Naive thymus-derived CD8-positive, alpha-beta T cell (primary cell): ENCODE data around the gene CXCL5. TPM values are rescaled to one million over a fixed set of nuclear protein-coding genes. Genes with fewer than 3 reads are reported as not detected.
"Not testable (repeated sequence)": the region's sequence is repeated elsewhere in the genome, so short reads cannot be mapped to it uniquely, and the experiment has no call there.

Source experiments
- ATAC-seq, 2 donors: fragments of 150-1000 bp; cut with Tn5 transposase in 1 of 2; sonication (Bioruptor Pico), chemical (Tn5 transposase) in 1 of 2; 1 replicate in 1 of 2; 2 replicates in 1 of 2; pipeline ENCODE4 v1.10.0; 2021; ENCODE audit warnings: mild to moderate bottlenecking in 2 of 2, moderate library complexity in 2 of 2
- POLR2A ChIA-PET: fragments of 350-600 bp; sonication (Branson Sonifier 250); formaldehyde crosslinking; loops from one replicate; lab custom pipeline; 2021; ENCODE audit warnings: antibody characterized with exemption; lab: Charles Lee
- DNase-seq, 10 donors: peaks; one replicate each; pipeline versions ENCODE4 v3.0.0 to v3.0.0-alpha.2; 2020 to 2022
- H3K27ac Mint-ChIP-seq, 10 donors: one replicate each; pipeline ENCODE4 v1.8.0; 2020 to 2022; ENCODE audit warnings: mild to moderate bottlenecking in 10 of 10, mixed read lengths in 10 of 10, moderate library complexity in 4 of 10, inconsistent platforms in 1 of 10
- H3K27me3 Mint-ChIP-seq, 5 donors: one replicate each; pipeline ENCODE4 v1.8.0; 2021 to 2022; ENCODE audit warnings: mixed read lengths in 5 of 5
- H3K36me3 Mint-ChIP-seq, 3 donors: one replicate each; pipeline ENCODE4 v1.8.0; 2020 to 2022; ENCODE audit warnings: mixed read lengths in 3 of 3, mild to moderate bottlenecking in 2 of 3, inconsistent platforms in 1 of 3
- H3K4me1 Mint-ChIP-seq, 4 donors: one replicate each; pipeline ENCODE4 v1.8.0; 2021 to 2022; ENCODE audit warnings: mixed read lengths in 4 of 4
- H3K4me3 Mint-ChIP-seq, 10 donors: one replicate each; pipeline ENCODE4 v1.8.0; 2020 to 2022; ENCODE audit warnings: mild to moderate bottlenecking in 10 of 10, mixed read lengths in 10 of 10, moderate library complexity in 6 of 10, inconsistent platforms in 1 of 10
- H3K9me3 Mint-ChIP-seq, 9 donors: one replicate each; pipeline ENCODE4 v1.8.0; 2020 to 2022; ENCODE audit warnings: mixed read lengths in 9 of 9, mild to moderate bottlenecking in 3 of 9, inconsistent platforms in 1 of 9, moderate library complexity in 1 of 9
- polyA plus RNA-seq, 3 donors: library from polyadenylated mRNA; unstranded; fragments of 300-500 nt; fragmentation: Illumina TruSeq; gene quantifications; one replicate each; pipeline ENCODE4 v1.2.3, GENCODE V29; 2021
- total RNA-seq, 8 experiments: library from RNA in 2 of 8; stranded (reverse) in 2 of 8; gene quantifications; one replicate each; pipeline ENCODE4 v1.2.3 and lab custom pipeline; 2021 to 2026

CXCL5 gene
- total and polyA plus RNA-seq, 5 experiments from 2014 or later = not detected

GRCh38 chr4:73959041-73959440, 39.4 kb downstream of the CXCL5 start:
- Mint-ChIP-seq H3K9me3 (peaks cover 14 to 73% (median 36%) of the 10 kb centered on the region in 9 donors), H3K36me3 (peaks cover 0 to 22% (median 0%) of the 10 kb centered on the region in 3 donors)
- H3K4me3 Mint-ChIP-seq, ATAC-seq, H3K27ac Mint-ChIP-seq, H3K27me3 Mint-ChIP-seq, DNase-seq, H3K4me1 Mint-ChIP-seq, POLR2A ChIA-PET: not testable (repeated sequence)

DNA sequence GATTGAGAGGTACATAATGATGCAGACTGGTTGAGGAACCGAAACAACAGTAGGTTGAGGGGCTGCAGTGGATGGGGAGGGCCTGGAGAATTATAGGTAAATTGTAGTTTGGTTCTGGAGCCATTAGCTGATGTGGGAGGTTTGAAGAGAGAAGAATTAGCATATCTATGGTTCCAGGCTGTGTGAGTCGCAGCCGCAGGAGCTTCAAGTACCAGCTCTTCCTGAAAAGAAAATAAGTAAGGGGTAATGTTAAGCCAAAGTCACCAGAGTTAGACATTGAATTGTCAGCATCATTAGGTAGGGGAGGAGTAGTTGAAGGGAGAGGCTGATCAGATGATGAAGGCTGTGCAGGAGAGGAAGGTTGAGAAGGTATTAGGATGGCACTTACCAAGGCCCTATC, 46.1 kb downstream of the CXCL5 start:
- no peak for ATAC-seq
- H3K27ac Mint-ChIP-seq = no peak overlapping the region
- no peak for DNase-seq
- POLR2A ChIA-PET = no interaction called here
- H3K36me3 Mint-ChIP-seq = no peaks in the 10 kb centered on the region
- H3K4me1 Mint-ChIP-seq = no peaks in the 10 kb centered on the region
- H3K9me3 Mint-ChIP-seq = peaks cover 0 to 32% (median 13%) of the 10 kb centered on the region in 9 donors
- H3K4me3 Mint-ChIP-seq = no peak overlapping the region
- H3K27me3 Mint-ChIP-seq = peaks cover 0 to 11% (median 2%) of the 10 kb centered on the region in 5 donors

GRCh38 chr4:73950376-73950920, 48.0 kb downstream of the CXCL5 start:
- Mint-ChIP-seq H3K9me3 (peaks cover 0 to 20% (median 10%) of the 10 kb centered on the region in 9 donors), H3K27me3 (peaks cover 5 to 19% (median 13%) of the 10 kb centered on the region in 5 donors)
- H3K4me1 Mint-ChIP-seq, H3K4me3 Mint-ChIP-seq, POLR2A ChIA-PET, ATAC-seq, H3K27ac Mint-ChIP-seq, H3K36me3 Mint-ChIP-seq, DNase-seq: not testable (repeated sequence)

GRCh38 chr4:73948990-73949706, 49.3 kb downstream of the CXCL5 start:
- no peaks in the 10 kb centered on the region for H3K4me1 Mint-ChIP-seq
- H3K9me3 Mint-ChIP-seq = peaks cover 0 to 7% (median 2%) of the 10 kb centered on the region in 9 donors
- no peak overlapping the region for H3K27ac Mint-ChIP-seq
- POLR2A ChIA-PET = no interaction called here
- peaks cover 16 to 31% (median 25%) of the 10 kb centered on the region in 5 donors for H3K27me3 Mint-ChIP-seq
- no peak overlapping the region for H3K4me3 Mint-ChIP-seq
- peaks cover 0 to 3% (median 0%) of the 10 kb centered on the region in 3 donors for H3K36me3 Mint-ChIP-seq
- ATAC-seq (no peak), DNase-seq (no peak)

- H3K4me3 Mint-ChIP-seq = no peak overlapping the region
- no peaks in the 10 kb centered on the region for H3K4me1 Mint-ChIP-seq
- POLR2A ChIA-PET = no interaction called here
- DNase-seq = no peak
- peaks cover 20 to 35% (median 31%) of the 10 kb centered on the region in 5 donors for H3K27me3 Mint-ChIP-seq
- no peak overlapping the region for H3K27ac Mint-ChIP-seq
- no peak for ATAC-seq
- peaks cover 0 to 3% (median 0%) of the 10 kb centered on the region in 3 donors for H3K36me3 Mint-ChIP-seq
- peaks cover 0 to 5% (median 0%) of the 10 kb centered on the region in 9 donors for H3K9me3 Mint-ChIP-seq
Observed at GRCh38 chr4:73948291-73948690, 50.2 kb downstream of the CXCL5 start.

DNA sequence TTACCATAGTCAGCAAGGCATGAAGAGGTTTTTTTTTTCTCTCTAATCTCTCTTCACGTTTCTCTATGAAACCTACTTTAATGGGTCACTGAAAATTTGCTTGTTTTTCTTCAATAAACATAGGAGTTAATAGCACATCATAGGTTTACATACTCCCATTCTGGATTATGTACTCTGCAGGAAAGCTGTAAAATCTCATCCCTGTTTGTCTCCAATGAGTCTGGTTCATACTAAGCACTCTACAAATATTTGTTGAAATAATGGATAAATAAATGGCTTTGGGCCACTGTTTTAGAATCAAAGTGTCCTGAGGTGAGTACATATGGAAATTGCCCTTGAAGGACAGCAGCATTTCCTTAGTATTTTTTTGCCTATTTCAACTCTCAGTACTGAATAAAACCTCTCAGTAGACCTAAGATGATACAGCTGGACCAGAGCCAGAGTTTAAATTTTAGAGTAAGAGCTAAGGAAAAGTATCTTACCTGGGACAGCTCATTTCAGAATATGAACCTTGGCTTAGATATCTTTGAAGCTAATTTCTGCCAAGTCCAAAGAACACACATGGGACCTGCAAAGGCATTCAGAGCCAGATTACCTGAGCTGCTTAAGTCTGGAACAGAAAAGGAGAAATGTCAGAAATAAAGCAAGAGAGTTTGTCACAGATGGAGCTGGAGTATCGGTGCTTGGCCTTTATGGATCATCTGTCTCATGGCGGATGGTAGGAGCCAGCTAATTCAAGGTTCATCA, 51.1 kb downstream of the CXCL5 start:
- DNase-seq = no peak
- peaks cover 0 to 3% (median 0%) of the 10 kb centered on the region in 3 donors for H3K36me3 Mint-ChIP-seq
- H3K4me3 Mint-ChIP-seq = no peak overlapping the region
- ATAC-seq = no peak
- H3K4me1 Mint-ChIP-seq = no peaks in the 10 kb centered on the region
- H3K9me3 Mint-ChIP-seq = peaks cover 0 to 2% (median 0%) of the 10 kb centered on the region in 9 donors
- H3K27me3 Mint-ChIP-seq = peaks cover 22 to 40% (median 38%) of the 10 kb centered on the region in 5 donors
- POLR2A ChIA-PET = no interaction called here
- H3K27ac Mint-ChIP-seq = no peak overlapping the region

- DNase-seq (no peak), ATAC-seq (no peak)
- peaks cover 0 to 3% (median 0%) of the 10 kb centered on the region in 3 donors for H3K36me3 Mint-ChIP-seq
- H3K4me3 Mint-ChIP-seq = no peak overlapping the region
- H3K27me3 Mint-ChIP-seq = peaks cover 22 to 40% (median 39%) of the 10 kb centered on the region in 5 donors
- H3K4me1 Mint-ChIP-seq = no peaks in the 10 kb centered on the region
- POLR2A ChIA-PET = no interaction called here
- no peak overlapping the region for H3K27ac Mint-ChIP-seq
- no peaks in the 10 kb centered on the region for H3K9me3 Mint-ChIP-seq
Observed at GRCh38 chr4:73945674-73946449, 52.6 kb downstream of the CXCL5 start.

Other genes starting within 250 kb of the CXCL5 start
- gene CXCL6, start 162.0 kb downstream of the CXCL5 start, total RNA-seq = not detected
- not detected for gene CXCL6, start 162.0 kb downstream of the CXCL5 start, polyA plus RNA-seq
- gene PF4V1, start 145.4 kb downstream of the CXCL5 start, total RNA-seq = not detected
- not detected for gene PF4V1, start 145.4 kb downstream of the CXCL5 start, polyA plus RNA-seq
- not detected for gene CXCL1, start 129.3 kb downstream of the CXCL5 start, total RNA-seq
- not detected for gene CXCL1, start 129.3 kb downstream of the CXCL5 start, polyA plus RNA-seq
- gene PF4, start 16.6 kb downstream of the CXCL5 start, total RNA-seq = not detected
- not detected for gene PF4, start 16.6 kb downstream of the CXCL5 start, polyA plus RNA-seq
- not detected for gene PPBP, start 10.5 kb downstream of the CXCL5 start, total RNA-seq
- under 1 TPM in 1 of 3 donors, not detected in 2; 0.52 TPM for gene PPBP, start 10.5 kb downstream of the CXCL5 start, polyA plus RNA-seq
- not detected for gene CXCL3, start 40.0 kb upstream of the CXCL5 start, total RNA-seq
- not detected for gene CXCL3, start 40.0 kb upstream of the CXCL5 start, polyA plus RNA-seq
- not detected for gene CXCL2, start 100.5 kb upstream of the CXCL5 start, total RNA-seq
- gene CXCL2, start 100.5 kb upstream of the CXCL5 start, polyA plus RNA-seq = not detected
- gene MTHFD2L, start 159.4 kb upstream of the CXCL5 start, total RNA-seq = 10 to 100 TPM; 13.3 to 14.8 TPM
- 1 to 10 TPM; 5.2 to 7.8 (median 6.5) TPM for gene MTHFD2L, start 159.4 kb upstream of the CXCL5 start, polyA plus RNA-seq